Measurements from ENCODE around the gene STAT3.

The STAT3 gene

GRCh38 chr17:42405076-42405475 is 16.8 kb upstream of the STAT3 start:
- H3K9me2 ChIP-seq (replicated peaks; ENCODE audit: control insufficient read depth, low read length) = no peaks in the 10 kb centered on the region
- no peak overlapping the region for H3K4me2 ChIP-seq (ENCODE audit: low read length)
- no peaks in the 10 kb centered on the region for H3K9me3 ChIP-seq (ENCODE audit: control insufficient read depth, insufficient read depth, low read length)
- no peak for TF ChIP-seq EZH2phosphoT487 (IDR thresholded peaks at IDR 0.05; ENCODE audit: borderline replicate concordance, low read length)
- no peak for TF ChIP-seq CTCF (IDR thresholded peaks at IDR 0.05; ENCODE audit: low read depth, low read length, poor library complexity, severe bottlenecking)
- no peaks in the 10 kb centered on the region for H3F3A ChIP-seq (ENCODE audit: control insufficient read depth, insufficient read depth)
- H3K4me1 ChIP-seq (ENCODE audit: control insufficient read depth, low read length) = peaks cover 6% of the 10 kb centered on the region; the same call in 1 of the 2 replicates
- no peak overlapping the region for H3K4me3 ChIP-seq (ENCODE audit: low read length)
- no peaks in the 10 kb centered on the region for H4K20me1 ChIP-seq (ENCODE audit: control insufficient read depth, insufficient read depth, low read depth, low read length)
- no peaks in the 10 kb centered on the region for H3K36me3 ChIP-seq (ENCODE audit: control insufficient read depth, low read length)
- no peak overlapping the region for H3K27ac ChIP-seq (ENCODE audit: low read depth, low read length)
- H3K79me2 ChIP-seq (ENCODE audit: control insufficient read depth, low read length) = no peaks in the 10 kb centered on the region
- H3K27me3 ChIP-seq (ENCODE audit: control insufficient read depth, low read length) = peaks cover 29% of the 10 kb centered on the region

GRCh38 chr17:42404326-42405055 is 16.2 kb upstream of the STAT3 start:
- Histone ChIP-seq H3K4me3 (ENCODE audit: low read length) (no peak overlapping the region), H3K9me3 (ENCODE audit: control insufficient read depth, insufficient read depth, low read length) (no peaks in the 10 kb centered on the region), H3K4me1 (ENCODE audit: control insufficient read depth, low read length) (peaks cover 6% of the 10 kb centered on the region; the same call in 1 of the 2 replicates), H3K27ac (ENCODE audit: low read depth, low read length) (no peak overlapping the region), H3K27me3 (ENCODE audit: control insufficient read depth, low read length) (peaks cover 24% of the 10 kb centered on the region), H3K9me2 (replicated peaks; ENCODE audit: control insufficient read depth, low read length) (no peaks in the 10 kb centered on the region), H3K4me2 (ENCODE audit: low read length) (no peak overlapping the region), H4K20me1 (ENCODE audit: control insufficient read depth, insufficient read depth, low read depth, low read length) (no peaks in the 10 kb centered on the region), H3F3A (ENCODE audit: control insufficient read depth, insufficient read depth) (no peaks in the 10 kb centered on the region), H3K36me3 (ENCODE audit: control insufficient read depth, low read length) (no peaks in the 10 kb centered on the region), H3K79me2 (ENCODE audit: control insufficient read depth, low read length) (no peaks in the 10 kb centered on the region)
- no peak for TF ChIP-seq EZH2phosphoT487 (IDR thresholded peaks at IDR 0.05; ENCODE audit: borderline replicate concordance, low read length)
- no peak for TF ChIP-seq CTCF (IDR thresholded peaks at IDR 0.05; ENCODE audit: low read depth, low read length, poor library complexity, severe bottlenecking)

GRCh38 chr17:42403150-42403549 is 14.9 kb upstream of the STAT3 start:
- Histone ChIP-seq H3K36me3 (ENCODE audit: control insufficient read depth, low read length) (no peaks in the 10 kb centered on the region), H3K4me3 (ENCODE audit: low read length) (no peak overlapping the region), H3K79me2 (ENCODE audit: control insufficient read depth, low read length) (no peaks in the 10 kb centered on the region), H3K9me2 (replicated peaks; ENCODE audit: control insufficient read depth, low read length) (no peaks in the 10 kb centered on the region), H4K20me1 (ENCODE audit: control insufficient read depth, insufficient read depth, low read depth, low read length) (no peaks in the 10 kb centered on the region), H3K27ac (ENCODE audit: low read depth, low read length) (no peak overlapping the region), H3K4me1 (ENCODE audit: control insufficient read depth, low read length) (peaks cover 6% of the 10 kb centered on the region; the same call in 1 of the 2 replicates), H3K27me3 (ENCODE audit: control insufficient read depth, low read length) (peaks cover 27% of the 10 kb centered on the region), H3K9me3 (ENCODE audit: control insufficient read depth, insufficient read depth, low read length) (no peaks in the 10 kb centered on the region), H3K4me2 (ENCODE audit: low read length) (no peak overlapping the region), H3F3A (ENCODE audit: control insufficient read depth, insufficient read depth) (no peaks in the 10 kb centered on the region)
- TF ChIP-seq EZH2phosphoT487 (IDR thresholded peaks at IDR 0.05; ENCODE audit: borderline replicate concordance, low read length) = no peak
- peak; percentile 59 for TF ChIP-seq CTCF (IDR thresholded peaks at IDR 0.05; ENCODE audit: low read depth, low read length, poor library complexity, severe bottlenecking)

All from DOHH2 (cell line).